Activated naive CD4-positive, alpha-beta T cell treated with anti-CD3 and anti-CD28 coated beads for 36 hours (primary cell): ENCODE measurements around the gene HMMR. TPM values are rescaled to one million over a fixed set of nuclear protein-coding genes. Genes with fewer than 3 reads are reported as not detected.
"Not testable (repeated sequence)": the region's sequence is repeated elsewhere in the genome, so short reads cannot be mapped to it uniquely, and the experiment has no call there.

ENCODE experiments used
- CTCF ChIA-PET: fragments of 350-600 bp; sonication (Branson Sonifier 250); formaldehyde crosslinking; loops from one replicate; lab custom pipeline; 2021; ENCODE audit warnings: antibody characterized with exemption; lab: Charles Lee
- DNase-seq: peaks from one replicate; pipeline ENCODE4 v3.0.0-alpha.2; 2020
- H3K27ac Mint-ChIP-seq: one replicate; pipeline ENCODE4 v1.8.0; 2021; ENCODE audit warnings: mild to moderate bottlenecking, mixed read lengths
- H3K27me3 Mint-ChIP-seq: one replicate; pipeline ENCODE4 v1.8.0; 2021; ENCODE audit warnings: low read depth, mixed read lengths
- H3K36me3 Mint-ChIP-seq: one replicate; pipeline ENCODE4 v1.8.0; 2021; ENCODE audit warnings: low read depth, mixed read lengths
- H3K4me1 Mint-ChIP-seq: one replicate; pipeline ENCODE4 v1.8.0; 2021; ENCODE audit warnings: low read depth, mixed read lengths
- H3K4me3 Mint-ChIP-seq: one replicate; pipeline ENCODE4 v1.8.0; 2021; ENCODE audit warnings: mild to moderate bottlenecking, moderate library complexity, mixed read lengths
- H3K9me3 Mint-ChIP-seq: one replicate; pipeline ENCODE4 v1.8.0; 2021; ENCODE audit warnings: mixed read lengths
- intact Hi-C: fragments of 100-400 bp; cut with micrococcal nuclease; formaldehyde crosslinking; loops from one replicate; pipeline ENCODE4 v1.15.1; 2023
- total RNA-seq, 2 experiments: library from RNA; stranded (reverse); gene quantifications; one replicate each; pipeline ENCODE4 v1.2.3, GENCODE V29; 2021

The HMMR gene, protein sequence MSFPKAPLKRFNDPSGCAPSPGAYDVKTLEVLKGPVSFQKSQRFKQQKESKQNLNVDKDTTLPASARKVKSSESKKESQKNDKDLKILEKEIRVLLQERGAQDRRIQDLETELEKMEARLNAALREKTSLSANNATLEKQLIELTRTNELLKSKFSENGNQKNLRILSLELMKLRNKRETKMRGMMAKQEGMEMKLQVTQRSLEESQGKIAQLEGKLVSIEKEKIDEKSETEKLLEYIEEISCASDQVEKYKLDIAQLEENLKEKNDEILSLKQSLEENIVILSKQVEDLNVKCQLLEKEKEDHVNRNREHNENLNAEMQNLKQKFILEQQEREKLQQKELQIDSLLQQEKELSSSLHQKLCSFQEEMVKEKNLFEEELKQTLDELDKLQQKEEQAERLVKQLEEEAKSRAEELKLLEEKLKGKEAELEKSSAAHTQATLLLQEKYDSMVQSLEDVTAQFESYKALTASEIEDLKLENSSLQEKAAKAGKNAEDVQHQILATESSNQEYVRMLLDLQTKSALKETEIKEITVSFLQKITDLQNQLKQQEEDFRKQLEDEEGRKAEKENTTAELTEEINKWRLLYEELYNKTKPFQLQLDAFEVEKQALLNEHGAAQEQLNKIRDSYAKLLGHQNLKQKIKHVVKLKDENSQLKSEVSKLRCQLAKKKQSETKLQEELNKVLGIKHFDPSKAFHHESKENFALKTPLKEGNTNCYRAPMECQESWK
- total RNA-seq = 10 to 100 TPM; 91.8 to 99.8 TPM

DNA sequence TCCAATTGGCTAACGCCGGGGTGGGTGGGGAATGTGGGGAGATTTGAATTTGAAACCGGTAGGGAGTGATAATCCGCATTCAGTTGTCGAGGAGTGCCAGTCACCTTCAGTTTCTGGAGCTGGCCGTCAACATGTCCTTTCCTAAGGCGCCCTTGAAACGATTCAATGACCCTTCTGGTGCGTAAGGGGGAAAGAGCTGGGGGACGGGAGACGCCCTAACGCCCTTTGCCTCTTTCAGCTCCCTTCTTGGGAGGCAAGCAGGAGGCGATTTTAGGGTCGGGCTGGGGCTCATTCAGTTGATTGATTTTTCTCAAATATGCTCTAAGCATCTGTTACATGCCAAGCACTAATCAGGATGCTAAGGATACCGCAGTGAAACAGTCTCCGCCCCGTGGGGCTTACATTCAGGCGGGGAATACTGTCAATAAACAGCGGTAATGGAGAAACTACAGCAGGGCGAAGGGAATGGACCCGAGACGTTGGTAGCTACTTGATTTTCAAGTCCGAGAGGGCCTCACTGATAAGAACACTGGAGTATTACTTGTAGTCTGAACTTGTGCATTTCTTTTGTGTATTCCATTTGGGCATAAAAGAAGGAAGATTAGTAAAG is at the start of gene HMMR:
HMMR (plus strand) TSS at position 71 of the 610 bp plus-strand sequence; CDS start at position 132, 61 bp downstream.
- peaks cover 36% of the 10 kb centered on the region for H3K36me3 Mint-ChIP-seq
- CTCF ChIA-PET = interaction anchor here (0.6 to 3.1 kb wide), 12 partner anchors 8 to 50 kb away, joined by 3 to 18 read pairs (median 4); partner anchors contain the start of gene MAT2B
- intact Hi-C loops = loop anchor here (1.0 kb wide), 2 partner anchors 23 to 45 kb away; partner anchors contain the start of genes CCNG1 and MAT2B
- peak within 1 kb of the TSS; percentile 100 for H3K27ac Mint-ChIP-seq
- no peaks in the 10 kb centered on the region for H3K9me3 Mint-ChIP-seq
- H3K27me3 Mint-ChIP-seq = no peaks in the 10 kb centered on the region
- no peak for DNase-seq
- peaks cover 26% of the 10 kb centered on the region for H3K4me1 Mint-ChIP-seq
- peak within 1 kb of the TSS; percentile 94 for H3K4me3 Mint-ChIP-seq

DNA sequence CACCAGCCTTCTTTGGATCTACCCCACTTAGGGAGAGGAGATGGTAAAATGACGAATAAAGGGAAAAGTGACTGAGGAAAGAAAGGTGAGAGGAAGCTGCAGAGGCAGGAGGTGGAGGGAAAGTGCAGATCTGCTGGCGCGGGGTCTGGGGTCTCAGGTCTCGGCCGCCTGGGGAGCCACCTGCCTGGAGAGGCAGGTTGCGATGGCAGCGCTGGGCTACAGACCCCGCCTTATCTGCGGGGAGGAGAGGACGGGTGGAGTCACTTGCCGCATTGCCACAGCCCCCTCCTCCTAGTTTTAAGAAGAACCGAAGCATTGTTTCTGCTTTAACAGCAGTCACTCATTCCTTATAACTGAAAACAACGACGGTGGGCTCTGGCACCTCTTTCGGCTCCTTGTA is 44.8 kb upstream of the HMMR start:
- intact Hi-C loops, H3K27ac Mint-ChIP-seq, H3K4me3 Mint-ChIP-seq, H3K9me3 Mint-ChIP-seq, DNase-seq, H3K36me3 Mint-ChIP-seq, H3K4me1 Mint-ChIP-seq: not testable (repeated sequence)
- H3K27me3 Mint-ChIP-seq = peaks cover 17% of the 10 kb centered on the region
- CTCF ChIA-PET = interaction anchor here (0.7 kb wide), 1 partner anchor 38 kb away, joined by 4 read pairs; no protein-coding TSS in a partner anchor

DNA sequence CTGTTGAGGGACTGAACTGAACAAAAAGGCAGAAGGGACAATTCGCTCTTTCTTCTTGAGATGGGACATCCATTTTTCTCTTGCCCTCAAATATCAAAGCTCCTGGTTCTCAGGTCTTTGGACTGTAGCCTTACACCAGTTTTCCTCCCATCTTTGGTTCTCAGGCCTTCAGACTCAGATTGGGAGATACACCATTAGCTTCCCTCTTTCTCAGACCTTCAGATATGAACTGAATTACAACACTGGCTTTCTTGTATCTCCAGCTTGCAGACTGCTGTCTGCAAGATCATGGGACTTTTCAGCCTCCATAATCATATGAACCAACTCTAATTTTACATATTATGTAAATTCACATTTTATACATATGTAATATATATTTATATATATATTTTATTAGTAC is 35.6 kb upstream of the HMMR start:
- intact Hi-C loops = no loop called here
- no peaks in the 10 kb centered on the region for H3K36me3 Mint-ChIP-seq
- H3K4me1 Mint-ChIP-seq = peaks cover 3% of the 10 kb centered on the region
- CTCF ChIA-PET = no interaction called here
- H3K4me3 Mint-ChIP-seq = no peak overlapping the region
- peaks cover 2% of the 10 kb centered on the region for H3K27me3 Mint-ChIP-seq
- H3K9me3 Mint-ChIP-seq = no peaks in the 10 kb centered on the region
- no peak for DNase-seq
- no peak overlapping the region for H3K27ac Mint-ChIP-seq

DNA sequence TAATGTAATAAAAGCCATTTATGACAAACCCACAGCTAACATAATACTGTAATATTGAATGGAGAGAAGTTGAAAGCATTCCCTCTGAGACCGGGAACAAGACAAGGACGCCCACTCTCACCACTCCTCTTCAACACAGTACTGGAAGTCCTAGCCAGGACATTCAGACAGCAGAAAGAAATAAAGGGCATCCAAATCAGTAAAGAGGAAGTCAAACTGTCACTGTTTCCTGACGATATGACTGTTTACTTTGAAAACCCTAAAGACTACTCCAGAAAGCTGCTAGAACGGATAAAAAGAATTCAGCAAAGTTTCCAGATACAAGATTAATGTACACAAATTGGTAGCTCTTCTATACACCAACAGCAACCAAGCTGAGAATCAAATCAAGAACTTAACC is 34.3 kb upstream of the HMMR start:
- H3K4me3 Mint-ChIP-seq, H3K27me3 Mint-ChIP-seq, intact Hi-C loops, H3K9me3 Mint-ChIP-seq, H3K36me3 Mint-ChIP-seq, H3K4me1 Mint-ChIP-seq, DNase-seq, H3K27ac Mint-ChIP-seq, CTCF ChIA-PET: not testable (repeated sequence)

DNA sequence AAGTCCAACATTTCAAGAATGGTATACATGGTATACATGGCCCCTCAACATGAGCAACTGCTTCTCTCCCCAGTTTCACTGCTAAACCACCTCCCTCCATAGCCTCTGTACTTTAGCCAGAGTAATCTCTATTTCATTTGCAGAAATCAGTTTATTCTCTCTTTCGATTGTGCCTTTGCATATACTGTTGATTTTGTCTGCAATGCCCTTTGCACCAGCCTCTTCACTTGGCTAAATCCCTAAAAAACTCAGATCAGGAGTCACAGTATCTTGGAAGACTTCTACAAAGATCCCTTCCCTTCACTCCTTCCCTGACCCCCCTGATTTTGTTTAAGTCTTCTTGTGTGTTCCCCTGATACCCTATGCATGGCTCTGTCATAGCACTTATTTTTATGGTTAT is 27.9 kb upstream of the HMMR start:
- Mint-ChIP-seq H3K36me3 (peaks cover 3% of the 10 kb centered on the region), H3K9me3 (no peaks in the 10 kb centered on the region), H3K4me3 (no peak overlapping the region), H3K4me1 (peaks cover 16% of the 10 kb centered on the region), H3K27me3 (no peaks in the 10 kb centered on the region), H3K27ac (no peak overlapping the region)
- CTCF ChIA-PET = no interaction called here
- intact Hi-C loops = no loop called here
- DNase-seq = no peak

DNA sequence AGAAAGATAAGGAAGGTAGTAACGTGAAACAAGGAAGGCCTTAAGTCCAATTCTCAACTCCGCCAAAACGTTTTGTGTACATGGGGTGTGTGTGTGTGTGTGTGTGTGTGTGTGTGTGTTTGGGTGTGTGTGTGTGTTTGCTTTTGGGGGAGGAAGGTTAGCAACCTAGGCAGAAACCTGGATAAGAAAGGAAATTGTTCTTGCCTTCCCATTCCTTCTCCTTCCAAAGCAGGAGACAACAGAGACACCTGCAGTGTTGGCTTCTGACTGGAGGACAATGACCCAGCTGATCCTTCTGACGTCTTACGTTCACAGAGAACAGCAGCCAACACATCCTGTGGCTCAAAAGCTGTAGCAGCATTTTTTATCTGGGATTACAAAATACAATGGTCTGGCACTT is 27.2 kb upstream of the HMMR start:
- Mint-ChIP-seq H3K4me1 (peaks cover 20% of the 10 kb centered on the region), H3K9me3 (no peaks in the 10 kb centered on the region), H3K27ac (no peak overlapping the region), H3K4me3 (no peak overlapping the region), H3K36me3 (peaks cover 5% of the 10 kb centered on the region), H3K27me3 (no peaks in the 10 kb centered on the region)
- DNase-seq = no peak
- intact Hi-C loops = no loop called here
- CTCF ChIA-PET = no interaction called here

DNA sequence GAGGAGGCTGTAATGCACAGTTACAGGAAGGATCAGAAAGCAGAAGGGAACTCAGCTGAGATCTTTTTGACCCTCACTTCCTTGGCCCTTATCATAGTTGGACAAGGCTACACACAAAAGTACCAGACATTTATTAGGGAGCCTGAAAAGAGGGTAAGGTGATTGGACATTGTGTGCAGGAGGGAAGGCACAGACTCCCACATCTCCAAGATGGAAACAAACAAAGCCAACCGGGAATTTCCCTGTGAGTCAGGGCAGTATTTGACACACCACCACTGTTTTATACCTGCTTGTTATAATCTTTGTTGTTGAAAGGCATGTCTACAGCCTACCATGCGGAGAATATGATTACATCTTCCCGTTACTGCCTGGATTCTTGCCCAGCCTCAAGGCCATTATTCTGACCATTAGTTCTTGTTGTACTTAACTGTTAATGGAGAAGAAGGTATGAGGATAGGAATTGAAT is 26.0 kb upstream of the HMMR start:
- CTCF ChIA-PET = interaction anchor here (1.2 kb wide), 1 partner anchor 26 kb away, joined by 9 read pairs; no protein-coding TSS in a partner anchor

DNA sequence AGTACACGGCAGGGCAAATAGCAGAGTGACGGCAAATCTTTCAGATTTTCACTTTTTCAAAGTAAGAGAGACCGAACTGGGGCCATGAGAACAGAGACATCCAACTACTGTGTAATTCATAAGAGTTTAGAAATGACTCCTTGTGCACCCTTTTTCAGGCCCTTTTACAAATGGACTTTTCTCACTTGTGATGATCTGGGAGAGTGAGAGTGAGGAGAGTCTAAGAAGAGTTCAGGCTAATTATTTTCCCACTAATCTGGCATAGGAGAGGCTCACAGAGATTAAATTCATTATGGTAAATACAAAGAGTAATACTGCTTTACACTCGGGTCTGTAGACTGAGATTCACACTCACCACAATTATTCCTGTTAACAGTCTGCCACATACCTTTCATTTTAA is 23.9 kb upstream of the HMMR start:
- H3K4me3 Mint-ChIP-seq = peak overlapping the region; percentile 91
- DNase-seq = no peak
- no peaks in the 10 kb centered on the region for H3K9me3 Mint-ChIP-seq
- CTCF ChIA-PET = no interaction called here
- intact Hi-C loops = loop anchor here (2.0 kb wide), 1 partner anchor 14 kb away; no protein-coding TSS in a partner anchor
- peaks cover 27% of the 10 kb centered on the region for H3K36me3 Mint-ChIP-seq
- peaks cover 44% of the 10 kb centered on the region for H3K4me1 Mint-ChIP-seq
- no peaks in the 10 kb centered on the region for H3K27me3 Mint-ChIP-seq
- H3K27ac Mint-ChIP-seq = peak overlapping the region; percentile 90

More for the DNA sequence above, 26.0 kb upstream of the HMMR start:
- H3K9me3 Mint-ChIP-seq = no peaks in the 10 kb centered on the region
- H3K36me3 Mint-ChIP-seq = peaks cover 12% of the 10 kb centered on the region
- no peak overlapping the region for H3K27ac Mint-ChIP-seq
- intact Hi-C loops = no loop called here
- H3K27me3 Mint-ChIP-seq = no peaks in the 10 kb centered on the region
- peak; percentile 16 for DNase-seq
- H3K4me3 Mint-ChIP-seq = no peak overlapping the region
- H3K4me1 Mint-ChIP-seq = peaks cover 29% of the 10 kb centered on the region

DNA sequence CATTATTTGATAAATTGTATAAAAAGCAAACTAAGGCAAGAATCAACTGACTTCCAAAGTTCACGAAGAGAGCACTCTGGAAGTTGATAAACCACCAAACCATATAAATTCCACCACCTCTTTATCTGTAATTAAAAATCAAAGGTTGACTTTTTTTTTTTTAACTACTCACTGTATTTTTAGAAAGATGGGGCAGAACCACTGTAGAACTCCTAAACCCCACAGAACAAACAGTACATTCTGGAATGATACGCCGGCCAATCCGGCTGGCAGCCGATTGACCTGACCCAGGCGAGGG is 23.5 kb upstream of the HMMR start:
- CTCF ChIA-PET = no interaction called here
- intact Hi-C loops = loop anchor here (1.0 to 2.0 kb wide), 4 partner anchors 14 to 129 kb away; partner anchors contain the start of genes HMMR and NUDCD2
- no peaks in the 10 kb centered on the region for H3K27me3 Mint-ChIP-seq

DNA sequence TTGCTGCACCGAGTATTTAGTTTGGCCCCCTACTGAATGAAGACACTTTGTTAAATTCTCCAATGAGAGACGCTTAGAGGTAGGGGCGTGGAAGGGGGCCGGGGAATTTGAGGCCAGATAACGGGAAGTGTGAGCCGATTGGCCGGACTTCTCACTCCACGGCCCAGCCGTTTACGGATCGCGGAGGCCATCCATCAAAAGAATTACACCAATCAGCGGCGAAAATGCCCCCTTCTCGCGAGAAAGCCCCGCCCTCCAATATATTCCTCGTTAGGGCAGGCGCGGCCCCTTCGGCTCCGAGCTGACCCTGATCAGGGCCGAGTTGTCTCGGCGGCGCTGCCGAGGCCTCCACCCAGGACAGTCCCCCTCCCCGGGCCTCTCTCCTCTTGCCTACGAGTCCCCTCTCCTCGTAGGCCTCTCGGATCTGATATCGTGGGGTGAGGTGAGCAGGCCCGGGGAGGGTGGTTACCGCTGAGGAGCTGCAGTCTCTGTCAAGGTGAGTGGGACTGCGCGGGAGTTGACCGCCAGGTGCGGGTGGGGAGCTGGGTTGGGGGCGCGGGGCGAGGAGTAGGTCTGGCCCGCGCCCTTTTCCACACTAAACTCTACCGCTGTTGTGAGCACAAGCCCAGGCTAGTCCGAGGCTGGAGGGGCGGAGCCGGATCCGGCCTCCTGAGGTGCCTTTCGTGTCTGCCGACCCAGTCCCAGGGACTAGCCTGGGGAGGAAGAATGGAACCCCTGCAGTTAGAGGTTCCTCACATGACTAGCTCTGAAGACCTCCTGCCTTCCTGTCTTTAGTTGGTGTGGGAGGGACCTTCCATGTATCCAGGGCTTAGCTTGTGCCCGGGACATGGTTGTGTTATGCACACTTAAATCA is 22.9 kb upstream of the HMMR start, which contains the start of gene CCNG1:
CCNG1 (plus strand) TSS at position 287 of the 874 bp plus-strand sequence. CDS start 1,662 bp downstream, outside the sequence.
- CTCF ChIA-PET = interaction anchor here (1.0 to 3.5 kb wide), 4 partner anchors 22 to 66 kb away, joined by 4 to 18 read pairs (median 5); partner anchors contain the start of genes HMMR and NUDCD2
- intact Hi-C loops = loop anchor here (1.0 to 2.0 kb wide), 4 partner anchors 13 to 129 kb away; partner anchors contain the start of genes HMMR and NUDCD2
- H3K27me3 Mint-ChIP-seq = no peaks in the 10 kb centered on the region
- peak within 1 kb of the TSS; percentile 91 for H3K4me3 Mint-ChIP-seq
- peaks cover 44% of the 10 kb centered on the region for H3K4me1 Mint-ChIP-seq
- DNase-seq = peak; percentile 95
- peak within 1 kb of the TSS; percentile 90 for H3K27ac Mint-ChIP-seq
- H3K36me3 Mint-ChIP-seq = peaks cover 32% of the 10 kb centered on the region
- no peaks in the 10 kb centered on the region for H3K9me3 Mint-ChIP-seq

More for the DNA sequence above, 23.5 kb upstream of the HMMR start:
- Mint-ChIP-seq H3K4me1 (peaks cover 44% of the 10 kb centered on the region), H3K4me3 (peak overlapping the region; percentile 91), H3K36me3 (peaks cover 27% of the 10 kb centered on the region), H3K9me3 (no peaks in the 10 kb centered on the region), H3K27ac (peak overlapping the region; percentile 90)
- DNase-seq = no peak

DNA sequence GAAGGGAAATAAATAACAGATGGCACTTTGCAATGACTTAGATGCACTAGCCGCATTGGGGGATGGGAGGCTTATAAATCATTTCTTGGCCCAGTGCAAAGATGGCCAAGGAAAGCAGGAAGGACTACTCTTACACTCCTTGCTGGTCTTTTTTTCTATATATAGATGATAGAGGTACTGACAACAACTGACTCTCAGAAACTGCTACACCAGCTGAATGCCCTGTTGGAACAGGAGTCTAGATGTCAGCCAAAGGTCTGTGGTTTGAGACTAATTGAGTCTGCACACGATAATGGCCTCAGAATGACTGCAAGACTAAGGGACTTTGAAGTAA is 21.4 kb upstream of the HMMR start:
- Mint-ChIP-seq H3K4me3 (peak overlapping the region; percentile 91), H3K4me1 (peaks cover 44% of the 10 kb centered on the region), H3K9me3 (no peaks in the 10 kb centered on the region), H3K27ac (peak overlapping the region; percentile 19), H3K36me3 (peaks cover 33% of the 10 kb centered on the region), H3K27me3 (no peaks in the 10 kb centered on the region)
- intact Hi-C loops = no loop called here
- peak; percentile 13 for DNase-seq
- CTCF ChIA-PET = interaction anchor here (1.8 to 3.5 kb wide), 2 partner anchors 20 to 30 kb away, joined by 5 to 18 read pairs; partner anchors contain the start of genes HMMR and NUDCD2
